GM10248 (cell line): ENCODE data around the gene MORC4.

Experiments used
- CTCF ChIA-PET: fragments of 300-600 bp; sonication (Branson Sonifier 250); formaldehyde crosslinking; extraction: SDS; loops from one replicate; lab custom pipeline; 2021; ENCODE audit warnings: antibody characterized with exemption; lab: Yijun Ruan, JAX
- POLR2A ChIA-PET: fragments of 350-650 bp; sonication (Branson Sonifier 250); formaldehyde crosslinking; extraction: SDS; loops from one replicate; lab custom pipeline; 2020; ENCODE audit warnings: antibody characterized with exemption; lab: Yijun Ruan, JAX
- DNase-seq: peaks from one replicate; pipeline ENCODE4 v3.0.0; 2012; ENCODE audit errors: extremely low spot score
- TF ChIP-seq, protein P1 (sequence below): IDR thresholded peaks from 2 replicates; pipeline ENCODE4 v1.5.1; 2012; ENCODE audit warnings: mild to moderate bottlenecking, low read depth; ENCODE audit errors: extremely low read depth, missing control alignments, control extremely low read depth

The MORC4 gene

DNA sequence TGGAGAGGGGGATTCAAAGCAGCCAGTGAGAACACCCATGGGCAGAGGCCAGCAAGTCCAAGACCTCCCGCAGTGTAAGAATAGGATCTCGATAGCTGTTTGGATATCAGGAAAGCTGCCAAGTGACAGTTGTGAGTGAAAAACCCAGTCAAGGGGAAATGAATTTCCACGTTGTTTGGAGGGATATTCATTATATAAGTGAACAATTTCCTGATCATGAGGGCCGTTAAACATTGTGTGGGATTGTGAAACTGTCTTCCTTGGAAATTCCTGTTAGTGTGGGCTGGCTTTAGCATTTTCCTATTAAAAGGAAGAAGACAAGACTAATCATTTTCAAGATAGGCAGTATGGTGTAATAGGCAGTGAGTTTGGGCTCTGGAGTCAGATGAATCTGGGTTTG is 64.8 kb downstream of the MORC4 start:
- ChIA-PET POLR2A (no interaction called here), CTCF (no interaction called here)
- TF ChIP-seq, protein P1, sequence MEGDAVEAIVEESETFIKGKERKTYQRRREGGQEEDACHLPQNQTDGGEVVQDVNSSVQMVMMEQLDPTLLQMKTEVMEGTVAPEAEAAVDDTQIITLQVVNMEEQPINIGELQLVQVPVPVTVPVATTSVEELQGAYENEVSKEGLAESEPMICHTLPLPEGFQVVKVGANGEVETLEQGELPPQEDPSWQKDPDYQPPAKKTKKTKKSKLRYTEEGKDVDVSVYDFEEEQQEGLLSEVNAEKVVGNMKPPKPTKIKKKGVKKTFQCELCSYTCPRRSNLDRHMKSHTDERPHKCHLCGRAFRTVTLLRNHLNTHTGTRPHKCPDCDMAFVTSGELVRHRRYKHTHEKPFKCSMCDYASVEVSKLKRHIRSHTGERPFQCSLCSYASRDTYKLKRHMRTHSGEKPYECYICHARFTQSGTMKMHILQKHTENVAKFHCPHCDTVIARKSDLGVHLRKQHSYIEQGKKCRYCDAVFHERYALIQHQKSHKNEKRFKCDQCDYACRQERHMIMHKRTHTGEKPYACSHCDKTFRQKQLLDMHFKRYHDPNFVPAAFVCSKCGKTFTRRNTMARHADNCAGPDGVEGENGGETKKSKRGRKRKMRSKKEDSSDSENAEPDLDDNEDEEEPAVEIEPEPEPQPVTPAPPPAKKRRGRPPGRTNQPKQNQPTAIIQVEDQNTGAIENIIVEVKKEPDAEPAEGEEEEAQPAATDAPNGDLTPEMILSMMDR = no peak
- no peak for DNase-seq

DNA sequence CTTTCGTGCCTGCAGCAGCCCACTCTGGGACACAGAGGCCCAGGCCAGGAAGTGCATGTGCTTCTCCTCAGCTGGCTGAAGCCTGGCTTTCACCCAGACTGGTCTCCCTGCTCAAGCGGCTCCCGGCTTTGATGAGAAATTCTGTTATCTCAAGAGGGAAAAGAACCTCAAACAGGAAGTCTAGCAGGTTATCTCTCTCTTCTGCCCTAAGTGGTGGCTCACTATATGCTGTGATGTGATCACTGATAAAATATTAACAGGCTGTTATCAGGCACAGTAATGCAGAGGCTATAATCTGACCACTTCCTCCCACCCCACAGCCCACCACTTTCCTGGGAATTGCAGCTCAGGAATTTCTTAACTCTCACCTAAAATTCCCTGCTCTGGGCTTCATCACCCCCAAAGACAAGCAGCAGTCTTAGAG is 66.5 kb downstream of the MORC4 start:
- POLR2A ChIA-PET = no interaction called here
- DNase-seq = no peak
- TF ChIP-seq, protein P1 = no peak
- CTCF ChIA-PET = no interaction called here

DNA sequence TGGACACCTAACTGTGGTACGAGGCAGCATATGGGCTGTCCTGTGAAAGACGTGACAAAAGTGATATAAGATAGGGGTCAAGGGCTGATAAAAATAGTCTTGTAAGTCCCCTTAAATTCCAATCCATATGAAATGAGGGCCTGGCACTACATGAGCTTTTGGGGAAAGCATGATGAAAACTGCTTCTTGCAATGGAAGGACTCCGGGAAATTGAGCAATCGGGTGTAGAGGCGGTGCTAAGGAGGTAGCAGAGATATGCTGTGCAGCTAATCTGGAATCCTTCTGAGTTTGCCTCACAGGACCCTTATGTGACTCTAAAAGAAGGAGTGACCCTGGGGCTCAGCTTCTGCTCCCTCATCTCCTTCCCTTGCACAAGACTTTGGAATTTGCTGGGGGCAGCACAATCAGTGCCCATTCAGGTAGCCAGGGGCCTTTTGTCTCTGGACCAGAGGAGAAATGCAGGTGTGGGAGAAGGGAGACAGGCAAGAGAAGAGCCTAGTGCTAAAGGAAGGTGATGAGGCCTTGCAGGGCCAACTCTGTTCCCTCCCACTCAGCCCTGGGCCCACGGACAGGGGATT is 67.0 kb downstream of the MORC4 start:
- DNase-seq = no peak
- ChIA-PET POLR2A (no interaction called here), CTCF (no interaction called here)
- TF ChIP-seq, protein P1 = no peak

GRCh38 chrX:106932492-106932923 is 67.5 kb downstream of the MORC4 start:
- CTCF ChIA-PET = interaction anchor here (1.1 kb wide), 1 partner anchor 63 kb away, joined by 3 read pairs; no protein-coding TSS in a partner anchor
- POLR2A ChIA-PET = no interaction called here
- DNase-seq = no peak

GRCh38 chrX:106931831-106932491 is 68.1 kb downstream of the MORC4 start:
- CTCF ChIA-PET = interaction anchor here (1.1 kb wide), 1 partner anchor 62 kb away, joined by 3 read pairs; no protein-coding TSS in a partner anchor
- POLR2A ChIA-PET = no interaction called here
- no peak for DNase-seq
- TF ChIP-seq, protein P1 = no peak

More at GRCh38 chrX:106932492-106932923, 67.5 kb downstream of the MORC4 start:
- TF ChIP-seq, protein P1 = no peak

GRCh38 chrX:106928227-106928626 is 71.8 kb downstream of the MORC4 start:
- no peak for DNase-seq
- POLR2A ChIA-PET = no interaction called here
- TF ChIP-seq, protein P1 = no peak
- CTCF ChIA-PET = interaction anchor here (1.3 kb wide), 1 partner anchor 30 kb away, joined by 3 read pairs; no protein-coding TSS in a partner anchor
